Esophagus squamous epithelium (tissue), 5 donors: Measurements from ENCODE around the gene CROCC2. TPM values are rescaled to one million over a fixed set of nuclear protein-coding genes. Genes with fewer than 3 reads are reported as not detected.

Experiments
- DNase-seq: peaks from one replicate; lab custom pipeline; 2025; lab: John Stamatoyannopoulos, UW
- H3K27ac ChIP-seq, 4 donors: fragments of 200-600 bp; sonication (generic); one replicate each; pipeline ENCODE4 v1.5.1; 2016 to 2019; ENCODE audit warnings: mild to moderate bottlenecking in 1 of 4
- H3K27me3 ChIP-seq, 4 donors: fragments of 200-600 bp; sonication (generic); 1 replicate in 3 of 4; 2 replicates in 1 of 4; pipeline versions ENCODE4 v1.5.1 to v1.6.0; 2017 to 2021; ENCODE audit warnings: antibody characterized with exemption in 1 of 4
- H3K36me3 ChIP-seq, 3 donors: fragments of 200-600 bp; sonication (generic); one replicate each; pipeline ENCODE4 v1.5.1; 2016 to 2019
- H3K4me1 ChIP-seq, 3 donors: fragments of 200-600 bp; sonication (generic); one replicate each; pipeline ENCODE4 v1.5.1; 2017 to 2019
- H3K4me3 ChIP-seq, 4 donors: fragments of 200-600 bp; sonication (generic); 1 replicate in 3 of 4; 2 replicates in 1 of 4; pipeline ENCODE4 v1.5.1; 2016 to 2019; ENCODE audit warnings: mild to moderate bottlenecking in 2 of 4, moderate library complexity in 1 of 4
- H3K9me3 ChIP-seq, 3 donors: fragments of 200-600 bp; sonication (generic); one replicate each; pipeline ENCODE4 v1.5.1; 2016 to 2019
- CTCF ChIP-seq, 6 experiments: fragments of 450-650 bp in 4 of 6; fragments of 200-600 bp in 2 of 6; sonication (generic) in 2 of 6; IDR thresholded peaks; one replicate each; pipeline ENCODE4 v1.5.1; 2016 to 2019; ENCODE audit warnings: antibody characterized with exemption in 6 of 6, mild to moderate bottlenecking in 4 of 6, moderate library complexity in 4 of 6
- POLR2A ChIP-seq, 4 donors: fragments of 450-650 bp; IDR thresholded peaks; one replicate each; pipeline ENCODE4 v1.6.1; 2017; ENCODE audit warnings: antibody characterized with exemption in 4 of 4, mild to moderate bottlenecking in 4 of 4, moderate library complexity in 3 of 4
- WGBS, 2 donors: methylation state at CpG; one replicate each; pipeline ENCODE4 v1.1.5; 2018; 5-methylcytosine and 5-hydroxymethylcytosine counted together
- intact Hi-C: fragments of 100-400 bp; cut with DNase I; formaldehyde crosslinking; loops from one replicate; pipeline ENCODE4 v1.15.0; 2022
- total RNA-seq, 4 donors: library from RNA; depleted of rRNA; stranded (reverse); fragments of >200 nt; gene quantifications; one replicate each; pipeline ENCODE4 v1.1.0, GENCODE V29; 2016
- donor health status: DM: yes; HTN: yes; CAD: no.

Gene CROCC2
- total RNA-seq, 4 donors from 2014 or later, result not detected

DNA sequence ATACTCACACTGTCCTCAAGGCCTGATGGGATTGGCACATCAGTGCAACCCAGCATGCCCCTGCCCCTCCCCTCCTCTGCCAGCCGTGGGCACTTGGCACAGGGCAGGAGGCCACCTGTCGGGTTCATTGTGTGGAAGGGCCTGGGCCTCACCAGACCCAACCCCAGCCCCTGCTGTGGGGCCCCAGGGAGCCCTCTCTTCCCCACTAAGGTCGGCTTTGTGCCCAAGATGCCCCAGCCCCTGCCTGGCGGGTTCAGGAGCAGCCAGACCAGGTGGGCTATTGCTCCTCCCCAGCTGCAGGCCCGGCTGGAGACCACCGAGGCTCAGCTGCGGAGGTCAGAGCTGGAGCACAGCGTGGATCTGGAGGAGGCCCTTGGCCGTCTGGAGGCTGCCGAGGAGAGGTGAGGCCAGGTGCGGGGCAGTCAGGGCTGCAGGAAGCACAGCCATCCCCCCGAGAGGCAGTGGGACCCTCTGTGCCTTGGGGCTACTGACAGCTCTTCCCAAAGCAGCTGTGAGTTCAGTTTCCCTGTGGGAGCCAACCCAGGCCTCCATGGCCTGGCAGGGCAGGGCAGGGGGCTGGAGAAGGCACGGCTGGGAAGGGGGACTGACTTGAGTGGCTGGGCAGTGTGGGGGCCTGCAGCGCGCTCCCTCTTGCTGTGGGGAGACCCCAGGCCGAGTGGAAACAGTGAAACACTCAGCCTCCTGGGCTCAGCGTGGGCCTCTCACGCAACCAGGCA, 16.3 kb downstream of the CROCC2 start:
- intact Hi-C loops, result no loop called here
- Histone ChIP-seq H3K4me3 (no peak overlapping the region), H3K27me3 (no peaks in the 10 kb centered on the region), H3K27ac (no peak overlapping the region), H3K4me1 (peaks cover 23 to 49% (median 29%) of the 10 kb centered on the region in 3 donors), H3K36me3 (no peaks in the 10 kb centered on the region), H3K9me3 (no peaks in the 10 kb centered on the region)
- 73 to 82% methylated on average over 4 to 5 of the region's 18 CpGs for WGBS, 2 donors
- no peak for TF ChIP-seq POLR2A (IDR thresholded peaks at IDR 0.05)
- no peak for TF ChIP-seq CTCF (IDR thresholded peaks at IDR 0.05)
- no peak for DNase-seq

- H3K4me1 ChIP-seq, result peaks cover 20 to 42% (median 24%) of the 10 kb centered on the region in 3 donors
- no peak for DNase-seq
- intact Hi-C loops, result no loop called here
- no peaks in the 10 kb centered on the region for H3K27me3 ChIP-seq
- 47% methylated on average over 3 of the region's 15 CpGs; no CpG with 5 or more reads in 1 of the 2 donors for WGBS, 2 donors
- no peak overlapping the region for H3K4me3 ChIP-seq
- no peak for TF ChIP-seq CTCF (IDR thresholded peaks at IDR 0.05)
- TF ChIP-seq POLR2A (IDR thresholded peaks at IDR 0.05), result no peak
- no peaks in the 10 kb centered on the region for H3K9me3 ChIP-seq
- no peak overlapping the region for H3K27ac ChIP-seq
- H3K36me3 ChIP-seq, result no peaks in the 10 kb centered on the region
These were observed 16.9 kb downstream of the CROCC2 start for GRCh38 chr2:240922982-240923537.

GRCh38 chr2:240925191-240925567, 19.0 kb downstream of the CROCC2 start:
- no peak for TF ChIP-seq POLR2A (IDR thresholded peaks at IDR 0.05)
- TF ChIP-seq CTCF (IDR thresholded peaks at IDR 0.05), result no peak
- Histone ChIP-seq H3K27ac (no peak overlapping the region), H3K27me3 (peaks cover 0 to 8% (median 0%) of the 10 kb centered on the region in 4 donors), H3K4me3 (no peak overlapping the region), H3K4me1 (peaks cover 15 to 34% (median 24%) of the 10 kb centered on the region in 3 donors), H3K9me3 (no peaks in the 10 kb centered on the region), H3K36me3 (no peaks in the 10 kb centered on the region)
- no peak for DNase-seq
- intact Hi-C loops, result no loop called here
- 47% methylated on average over 6 of the region's 14 CpGs; no CpG with 5 or more reads in 1 of the 2 donors for WGBS, 2 donors

GRCh38 chr2:240925568-240926515, 19.7 kb downstream of the CROCC2 start:
- Histone ChIP-seq H3K4me3 (no peak overlapping the region), H3K4me1 (peaks cover 14 to 27% (median 17%) of the 10 kb centered on the region in 3 donors), H3K27me3 (peaks cover 0 to 10% (median 0%) of the 10 kb centered on the region in 4 donors), H3K9me3 (no peaks in the 10 kb centered on the region), H3K36me3 (no peaks in the 10 kb centered on the region), H3K27ac (no peak overlapping the region)
- 93% methylated on average over 3 of the region's 29 CpGs; no CpG with 5 or more reads in 1 of the 2 donors for WGBS, 2 donors
- intact Hi-C loops, result no loop called here
- DNase-seq, result no peak
- no peak for TF ChIP-seq CTCF (IDR thresholded peaks at IDR 0.05)
- no peak for TF ChIP-seq POLR2A (IDR thresholded peaks at IDR 0.05)
